Neural progenitor cell (in vitro differentiated cells): ENCODE measurements around the gene SDK1. TPM values are rescaled to one million over a fixed set of nuclear protein-coding genes. Genes with fewer than 3 reads are reported as not detected.

Source experiments
- DNase-seq: peaks from one replicate; pipeline ENCODE4 v3.0.0-alpha.2; 2016; ENCODE audit warnings: low spot score
- H2AFZ ChIP-seq: fragments of 200-600 bp; sonication (generic); replicated peaks from 2 replicates; pipeline ENCODE4 v1.6.1; 2016; ENCODE audit warnings: antibody characterized with exemption
- H3F3A ChIP-seq: fragments of 200-600 bp; sonication (generic); 2 replicates; pipeline ENCODE4 v1.6.1; 2016; ENCODE audit warnings: antibody characterized with exemption, low read depth
- H3K27ac ChIP-seq: fragments of 200-600 bp; sonication (generic); 2 replicates; pipeline ENCODE4 v1.5.1; 2016; ENCODE audit warnings: mild to moderate bottlenecking
- H3K27me3 ChIP-seq: fragments of 200-600 bp; sonication (generic); 2 replicates; pipeline ENCODE4 v1.6.1; 2016; ENCODE audit warnings: mild to moderate bottlenecking, moderate library complexity
- H3K36me3 ChIP-seq: fragments of 200-600 bp; sonication (generic); 2 replicates; pipeline ENCODE4 v1.5.1; 2016
- H3K4me1 ChIP-seq: fragments of 200-600 bp; sonication (generic); 2 replicates; pipeline ENCODE4 v1.6.1; 2016; ENCODE audit warnings: mixed run types
- H3K4me2 ChIP-seq: fragments of 200-600 bp; sonication (generic); 2 replicates; pipeline ENCODE4 v1.6.1; 2016
- H3K4me3 ChIP-seq: fragments of 200-600 bp; sonication (generic); 2 replicates; pipeline ENCODE4 v1.5.1; 2016
- H3K79me2 ChIP-seq: fragments of 200-600 bp; sonication (generic); 2 replicates; pipeline ENCODE4 v1.6.1; 2016; ENCODE audit warnings: low read depth
- H3K9ac ChIP-seq: fragments of 200-600 bp; sonication (generic); 2 replicates; pipeline ENCODE4 v1.6.1; 2016
- H3K9me3 ChIP-seq: fragments of 200-600 bp; sonication (generic); 2 replicates; pipeline ENCODE4 v1.5.1; 2016; ENCODE audit warnings: low read depth
- H4K20me1 ChIP-seq: fragments of 200-600 bp; sonication (generic); 2 replicates; pipeline ENCODE4 v1.6.1; 2016; ENCODE audit warnings: low read depth
- H3K27ac Mint-ChIP-seq: 3 replicates; pipeline ENCODE4 v1.8.0; 2021; ENCODE audit warnings: mixed read lengths
- H3K27me3 Mint-ChIP-seq: 2 replicates; pipeline ENCODE4 v1.8.0; 2022; ENCODE audit warnings: low read depth, mild to moderate bottlenecking, inconsistent platforms, moderate library complexity, mixed read lengths; ENCODE audit not compliant: insufficient read depth
- H3K36me3 Mint-ChIP-seq: 3 replicates; pipeline ENCODE4 v1.8.0; 2021; ENCODE audit warnings: mixed read lengths
- H3K4me1 Mint-ChIP-seq: 3 replicates; pipeline ENCODE4 v1.8.0; 2021; ENCODE audit warnings: mixed read lengths
- H3K4me3 Mint-ChIP-seq: 3 replicates; pipeline ENCODE4 v1.8.0; 2021; ENCODE audit warnings: mild to moderate bottlenecking, moderate library complexity, mixed read lengths
- H3K9me3 Mint-ChIP-seq: 3 replicates; pipeline ENCODE4 v1.8.0; 2020; ENCODE audit warnings: mixed read lengths
- CTCF ChIP-seq: fragments of 200-600 bp; sonication (generic); IDR thresholded peaks from 2 replicates; pipeline ENCODE4 v1.5.1; 2017; ENCODE audit warnings: antibody characterized with exemption, mild to moderate bottlenecking
- EZH2 ChIP-seq: fragments of 200-600 bp; sonication (generic); IDR thresholded peaks from 2 replicates; pipeline ENCODE4 v1.6.1; 2017; ENCODE audit warnings: antibody characterized with exemption, mild to moderate bottlenecking, moderate library complexity
- EZH2phosphoT487 ChIP-seq: fragments of 200-600 bp; sonication (generic); IDR thresholded peaks from 2 replicates; pipeline ENCODE4 v1.6.1; 2017; ENCODE audit warnings: antibody characterized with exemption
- total RNA-seq: library from RNA; depleted of rRNA; stranded (reverse); fragments of >200 nt; gene quantifications from 2 replicates; pipeline ENCODE4 v1.2.3, GENCODE V29; 2015; ENCODE audit warnings: low replicate concordance

The SDK1 gene
- total RNA-seq, 1 donor from 2014 or later: 4.9 TPM

DNA sequence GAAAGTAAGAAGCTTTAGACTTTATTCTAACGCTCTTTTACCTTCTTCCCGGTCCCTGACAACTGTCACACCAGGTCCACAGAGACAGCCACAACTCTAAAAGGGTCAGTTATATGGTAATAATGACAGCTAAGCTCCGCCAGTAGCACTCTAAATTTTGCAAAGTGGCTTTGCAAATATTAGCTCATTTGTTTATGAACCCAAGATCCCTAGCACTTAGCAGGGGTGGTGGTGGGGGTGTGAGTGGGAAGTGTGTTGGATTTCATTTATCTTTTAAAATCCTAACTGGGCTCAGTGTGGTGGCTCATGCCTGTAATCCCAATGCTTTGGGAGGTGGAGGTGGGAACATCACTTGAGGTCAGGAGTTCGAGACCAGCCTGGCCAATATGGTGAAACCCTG, 34.8 kb upstream of the SDK1 start:
- H3K4me1 Mint-ChIP-seq: peaks cover 26% of the 10 kb centered on the region

DNA sequence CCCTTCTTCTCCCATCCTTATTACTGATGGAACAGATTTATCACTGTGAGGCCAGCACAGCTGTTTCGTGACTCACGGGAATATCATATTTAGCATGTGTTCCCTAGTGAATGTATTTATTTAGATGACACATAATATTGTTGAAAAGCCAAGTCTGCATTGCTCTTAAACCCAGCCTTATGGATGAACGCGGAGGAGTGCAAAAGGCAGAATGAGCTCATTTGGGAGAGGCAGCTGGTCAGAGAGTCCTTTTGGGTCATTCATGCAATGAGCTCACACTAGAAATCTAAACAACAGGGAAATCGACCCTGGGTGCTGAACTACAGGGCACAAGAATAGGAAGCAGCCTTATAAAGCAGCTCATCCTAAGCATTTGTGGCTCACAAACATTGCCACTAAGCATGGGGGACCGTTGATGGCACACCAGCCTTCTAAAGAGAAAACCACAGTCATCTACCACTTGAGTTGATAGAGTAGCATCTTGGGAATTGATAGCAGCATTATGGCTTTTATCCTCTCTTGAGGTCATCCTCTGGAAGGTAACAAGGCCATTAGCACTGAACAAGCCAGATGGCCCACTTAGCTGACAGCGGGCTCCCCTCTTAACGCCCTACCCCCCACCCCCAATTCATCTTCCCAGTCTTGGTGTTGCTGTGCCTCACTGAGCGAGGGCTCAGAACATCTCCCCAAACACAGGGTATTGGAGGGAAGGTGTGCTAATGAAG, 32.9 kb upstream of the SDK1 start:
- Histone ChIP-seq H3K79me2 (no peaks in the 10 kb centered on the region), H3K4me1 (peaks cover 25% of the 10 kb centered on the region), H3K36me3 (no peaks in the 10 kb centered on the region), H3K9me3 (no peaks in the 10 kb centered on the region), H3K27ac (no peak overlapping the region), H3K27me3 (no peaks in the 10 kb centered on the region), H3K9ac (no peak overlapping the region), H3K4me3 (no peak overlapping the region), H3K4me2 (no peak overlapping the region), H3F3A (peaks cover 31% of the 10 kb centered on the region), H2AFZ (no peak overlapping the region), H4K20me1 (no peaks in the 10 kb centered on the region)
- H3K4me3 Mint-ChIP-seq: no peak overlapping the region
- no peak for DNase-seq
- no peaks in the 10 kb centered on the region for H3K9me3 Mint-ChIP-seq
- no peak overlapping the region for H3K27ac Mint-ChIP-seq
- peaks cover 14% of the 10 kb centered on the region for H3K27me3 Mint-ChIP-seq
- H3K4me1 Mint-ChIP-seq: peaks cover 32% of the 10 kb centered on the region
- H3K36me3 Mint-ChIP-seq: no peaks in the 10 kb centered on the region
- no peak for TF ChIP-seq CTCF
- TF ChIP-seq EZH2: no peak
- TF ChIP-seq EZH2phosphoT487: no peak

More for the DNA sequence above, 34.8 kb upstream of the SDK1 start:
- no peak for TF ChIP-seq EZH2
- no peak for TF ChIP-seq EZH2phosphoT487
- no peak for TF ChIP-seq CTCF
- no peaks in the 10 kb centered on the region for H3K27me3 ChIP-seq
- H3K9me3 ChIP-seq: no peaks in the 10 kb centered on the region
- H3F3A ChIP-seq: peaks cover 31% of the 10 kb centered on the region
- H3K9ac ChIP-seq: no peak overlapping the region
- no peak overlapping the region for H3K4me3 Mint-ChIP-seq
- no peak overlapping the region for H3K27ac ChIP-seq
- H3K36me3 Mint-ChIP-seq: no peaks in the 10 kb centered on the region
- peak overlapping the region; percentile 46 for H3K4me2 ChIP-seq
- H3K27ac Mint-ChIP-seq: no peak overlapping the region
- no peak overlapping the region for H3K4me3 ChIP-seq
- no peak for DNase-seq
- H2AFZ ChIP-seq: no peak overlapping the region
- H3K27me3 Mint-ChIP-seq: peaks cover 13% of the 10 kb centered on the region
- H3K9me3 Mint-ChIP-seq: no peaks in the 10 kb centered on the region
- peaks cover 25% of the 10 kb centered on the region for H3K4me1 ChIP-seq
- H3K79me2 ChIP-seq: no peaks in the 10 kb centered on the region
- no peaks in the 10 kb centered on the region for H3K36me3 ChIP-seq
- no peaks in the 10 kb centered on the region for H4K20me1 ChIP-seq

- Histone ChIP-seq H3K27me3 (no peaks in the 10 kb centered on the region), H3F3A (peaks cover 13% of the 10 kb centered on the region), H3K4me1 (peaks cover 9% of the 10 kb centered on the region), H3K79me2 (no peaks in the 10 kb centered on the region), H3K27ac (no peak overlapping the region), H4K20me1 (no peaks in the 10 kb centered on the region), H3K9ac (no peak overlapping the region), H3K9me3 (no peaks in the 10 kb centered on the region), H3K4me3 (no peak overlapping the region), H3K4me2 (no peak overlapping the region), H2AFZ (no peak overlapping the region), H3K36me3 (no peaks in the 10 kb centered on the region)
- no peak for TF ChIP-seq CTCF
- TF ChIP-seq EZH2phosphoT487: no peak
- Mint-ChIP-seq H3K9me3 (no peaks in the 10 kb centered on the region), H3K36me3 (no peaks in the 10 kb centered on the region), H3K4me1 (peaks cover 15% of the 10 kb centered on the region), H3K27ac (no peak overlapping the region), H3K4me3 (no peak overlapping the region), H3K27me3 (peaks cover 7% of the 10 kb centered on the region)
- no peak for DNase-seq
Observed at GRCh38 chr7:3270362-3270761, 30.7 kb upstream of the SDK1 start.
